Hindlimb muscle (tissue), 1 donor: Measurements from ENCODE around the gene LRMDA. TPM values are rescaled to one million over a fixed set of nuclear protein-coding genes. Genes with fewer than 3 reads are reported as not detected.

Experiments used
- DNase-seq: peaks from one replicate; pipeline ENCODE4 v3.0.0-alpha.2; 2013
- polyA plus RNA-seq: library from polyadenylated mRNA; unstranded; fragments of 120-200 nt; gene quantifications from one replicate; pipeline ENCODE4 v1.2.1, GENCODE V29; 2013; ENCODE audit not compliant: insufficient read length

LRMDA gene
- polyA plus RNA-seq, 1 donor, result 6.6 TPM

DNA sequence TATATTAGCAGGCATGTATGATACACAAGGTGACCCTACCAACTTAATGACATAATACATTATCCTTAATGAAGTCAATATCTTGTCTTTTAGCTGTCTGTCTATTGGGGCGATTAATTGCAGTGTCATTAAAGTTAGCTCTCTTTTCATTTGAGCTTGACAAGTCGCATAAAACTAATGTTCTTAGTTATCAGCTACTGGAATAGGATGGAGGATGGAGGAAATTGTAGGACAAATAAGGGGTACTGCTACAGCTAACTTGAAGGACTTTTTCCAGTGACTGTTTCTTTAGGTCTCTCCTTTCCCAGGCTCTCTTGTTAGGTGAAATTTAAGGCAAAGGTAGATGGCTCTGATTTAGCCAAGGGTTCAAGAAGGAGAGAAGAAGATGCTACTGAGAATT, 506.4 kb downstream of the LRMDA start:
- no peak for DNase-seq

DNA sequence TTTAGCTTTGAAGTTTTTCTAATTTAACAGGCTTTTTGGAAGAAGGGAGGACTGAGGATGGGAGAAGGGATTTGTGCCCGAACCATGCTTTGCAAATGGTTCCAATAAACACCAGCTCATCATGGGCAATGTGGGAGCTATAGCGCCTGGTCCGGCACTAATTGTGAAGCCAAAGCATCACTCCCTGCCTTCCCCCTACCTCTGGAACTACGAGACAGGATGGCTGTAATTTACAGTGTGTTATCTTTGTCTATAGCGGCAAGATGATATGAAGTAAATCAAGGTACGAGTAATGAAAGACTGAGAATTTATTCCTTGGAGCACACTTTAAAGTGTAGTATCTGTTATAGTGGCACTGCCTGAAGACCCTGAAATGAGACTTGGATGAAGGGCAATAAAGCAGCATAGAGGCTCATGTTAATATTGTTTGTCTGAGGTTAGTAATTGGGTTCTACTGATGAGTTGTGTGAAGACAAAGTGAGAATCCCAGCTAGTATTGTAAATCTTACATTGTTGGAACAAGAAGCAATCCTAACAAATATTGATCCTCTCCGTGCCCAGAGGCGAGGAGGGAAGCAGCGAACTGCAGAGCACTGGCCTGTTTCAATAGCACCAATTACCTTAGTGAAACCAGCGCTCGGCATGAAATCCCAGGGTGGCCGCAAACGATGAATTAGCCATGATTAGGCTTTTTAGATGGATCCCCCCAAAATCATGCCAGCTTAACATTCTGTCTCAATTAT, 507.1 kb downstream of the LRMDA start:
- no peak for DNase-seq

DNA sequence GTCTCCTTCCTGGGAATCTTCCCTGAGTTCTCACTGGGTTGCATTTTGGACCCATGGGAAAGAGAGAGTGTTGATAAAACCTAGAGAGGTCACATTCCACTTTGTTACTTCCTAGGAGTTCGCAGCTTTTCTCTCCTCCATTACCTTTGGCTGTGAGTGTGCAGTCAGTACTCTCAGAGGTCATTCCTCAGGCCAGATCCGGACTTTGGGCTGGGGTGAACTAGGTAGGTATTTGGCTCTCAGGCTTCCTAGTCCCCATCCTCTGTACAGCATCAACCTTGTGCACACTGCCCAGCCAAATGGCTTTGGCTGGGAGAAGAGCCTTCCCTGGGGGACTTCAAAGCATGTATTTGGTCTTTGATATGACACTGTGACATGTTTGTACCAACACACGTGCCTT, 508.1 kb downstream of the LRMDA start:
- no peak for DNase-seq

DNA sequence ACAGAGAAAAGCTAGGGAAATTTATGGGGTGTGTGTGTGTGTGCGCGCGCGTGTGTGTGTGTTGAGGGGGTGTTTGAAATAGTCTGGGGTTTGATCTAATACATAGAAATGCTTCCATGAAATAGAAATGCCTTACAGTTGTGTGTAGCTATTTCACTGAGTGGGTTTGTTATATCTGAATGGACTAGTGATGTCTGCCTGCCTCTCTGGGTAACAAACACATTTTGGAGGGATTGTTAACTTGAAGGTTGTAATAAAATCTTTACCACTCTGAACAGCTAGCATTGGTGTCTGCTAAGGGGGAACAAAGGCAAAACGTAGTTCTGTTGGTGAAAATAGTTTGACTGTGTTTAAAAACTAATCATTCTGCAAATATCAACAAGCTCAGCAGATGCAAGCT, 509.3 kb downstream of the LRMDA start:
- no peak for DNase-seq

DNA sequence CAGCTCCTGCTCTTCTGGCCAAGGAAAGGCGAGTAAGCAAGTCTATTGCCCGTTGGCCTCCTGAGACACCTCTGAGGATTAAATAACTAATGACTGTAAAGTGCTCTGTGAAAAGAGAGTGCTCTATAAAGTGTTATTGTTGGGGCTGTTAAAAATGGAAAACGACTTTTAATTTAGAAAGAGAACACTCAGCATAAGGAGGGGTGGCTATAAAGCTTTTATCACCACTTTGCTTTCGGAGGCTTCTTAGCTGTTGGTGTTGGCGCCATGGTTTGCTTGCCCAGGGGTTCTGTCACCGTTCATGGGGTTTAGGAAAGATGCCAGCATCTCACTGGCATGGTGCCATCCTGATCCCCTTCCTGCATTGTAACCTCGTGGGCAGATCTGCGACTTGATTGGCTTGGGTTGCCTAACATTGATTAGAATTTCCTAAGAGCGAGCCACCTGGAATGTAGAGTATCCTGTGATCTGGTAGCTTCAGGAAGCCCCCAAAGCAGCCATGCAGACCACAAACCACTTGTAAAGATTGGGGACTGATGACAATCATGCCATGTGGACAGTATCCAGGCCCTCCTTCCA, 509.9 kb downstream of the LRMDA start:
- no peak for DNase-seq

DNA sequence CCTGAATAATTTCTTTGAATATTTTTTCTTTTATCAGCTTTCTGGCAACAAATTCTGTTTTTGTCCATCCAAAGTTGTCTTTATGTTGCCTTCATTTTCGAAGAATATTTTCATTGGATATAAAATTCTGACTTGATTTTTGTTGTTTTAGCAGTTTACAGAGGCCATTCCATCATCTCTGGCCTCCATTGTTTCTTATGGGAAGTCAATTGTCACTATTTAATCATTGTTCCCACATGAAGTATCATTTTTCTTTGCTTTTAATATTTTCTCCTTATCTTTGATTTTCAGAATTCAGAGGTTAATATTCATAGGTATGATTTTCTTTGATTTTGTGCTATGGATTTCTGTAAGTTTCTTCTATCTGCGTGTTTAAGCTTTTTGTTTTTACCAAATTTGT, 512.6 kb downstream of the LRMDA start:
- no peak for DNase-seq

DNA sequence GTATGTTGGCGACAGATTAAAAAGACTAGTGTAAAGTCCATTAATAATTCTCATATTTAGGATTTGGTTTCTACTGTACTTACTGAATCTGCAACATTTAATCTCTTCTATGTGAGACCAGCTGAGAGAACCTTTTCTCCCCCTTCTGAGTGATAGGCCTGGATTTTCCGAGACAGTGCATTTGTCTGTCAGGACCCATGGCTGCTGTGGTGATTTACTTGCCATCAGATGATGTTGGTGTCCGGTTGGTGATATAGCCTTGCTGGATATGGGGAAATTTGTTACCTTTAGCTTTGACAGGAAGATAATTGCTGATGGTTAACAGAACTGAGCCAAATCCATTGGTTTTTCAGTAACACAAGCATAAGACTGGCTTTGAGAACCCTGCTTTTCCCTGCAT, 517.2 kb downstream of the LRMDA start:
- no peak for DNase-seq

DNA sequence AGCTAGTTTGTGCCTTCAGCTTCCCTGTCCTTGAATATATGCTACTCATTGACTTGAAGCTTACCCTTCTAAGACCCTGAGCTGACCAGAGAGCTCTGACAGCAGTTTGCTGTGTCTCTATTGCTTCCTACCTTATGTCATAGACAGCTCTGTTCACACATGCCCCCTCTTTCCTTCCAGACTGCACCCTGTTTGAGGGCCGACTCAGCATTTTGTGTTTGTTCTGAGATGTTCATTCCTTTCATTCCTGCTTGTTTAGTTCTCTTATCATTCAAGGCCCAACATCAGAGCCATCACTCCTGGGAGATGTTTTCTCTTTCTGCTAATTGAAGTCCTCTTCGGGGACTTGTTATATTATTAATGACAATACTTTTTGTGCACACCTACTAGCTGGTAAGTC, 518.9 kb downstream of the LRMDA start:
- no peak for DNase-seq

DNA sequence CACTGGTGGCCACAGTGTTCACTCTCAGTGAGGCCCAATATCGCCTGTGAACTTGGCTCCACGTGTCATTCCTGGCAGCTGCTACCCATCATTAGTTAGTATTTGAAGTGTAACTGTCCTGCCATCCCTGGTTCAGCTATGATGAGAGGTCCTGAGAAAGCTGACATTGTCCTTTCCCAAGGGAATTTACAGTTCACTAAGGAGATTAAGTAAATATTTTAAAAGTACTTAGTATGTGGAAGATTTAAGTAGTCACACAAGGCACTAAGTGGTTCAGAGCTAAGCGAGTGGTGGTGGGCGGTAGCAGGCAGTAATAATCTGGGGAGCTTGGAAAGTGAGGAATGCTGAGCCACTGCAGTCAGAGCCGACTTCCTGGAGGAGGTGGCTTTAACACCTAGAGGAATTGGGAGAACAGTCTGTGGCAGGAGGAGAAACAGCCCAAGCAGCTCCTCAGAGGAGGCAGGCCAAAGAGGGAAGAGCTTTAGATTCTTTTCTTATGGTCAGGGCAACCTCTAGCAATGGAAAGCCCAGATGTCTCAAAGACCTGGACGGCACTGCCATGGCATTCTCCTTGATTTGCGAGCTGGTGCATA, 519.7 kb downstream of the LRMDA start:
- no peak for DNase-seq

DNA sequence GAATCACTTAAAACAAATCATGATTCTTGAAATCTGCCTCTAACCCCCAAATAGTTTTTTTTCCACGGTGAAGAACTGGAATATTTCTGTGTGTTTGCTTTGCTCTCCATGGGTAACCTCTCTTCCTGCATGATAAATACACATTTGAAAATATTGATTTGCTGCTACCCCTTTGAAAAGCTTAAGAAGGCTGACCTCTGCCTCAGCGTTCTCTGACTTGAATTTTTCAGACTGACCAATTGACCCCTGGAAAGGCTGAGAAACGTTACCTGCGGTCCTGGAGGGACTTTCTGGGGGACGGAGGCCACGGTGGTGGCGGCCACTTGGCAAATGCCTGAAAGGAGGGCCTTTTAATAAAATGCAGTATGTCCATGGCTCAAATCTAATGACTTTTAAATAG, 520.2 kb downstream of the LRMDA start:
- no peak for DNase-seq

DNA sequence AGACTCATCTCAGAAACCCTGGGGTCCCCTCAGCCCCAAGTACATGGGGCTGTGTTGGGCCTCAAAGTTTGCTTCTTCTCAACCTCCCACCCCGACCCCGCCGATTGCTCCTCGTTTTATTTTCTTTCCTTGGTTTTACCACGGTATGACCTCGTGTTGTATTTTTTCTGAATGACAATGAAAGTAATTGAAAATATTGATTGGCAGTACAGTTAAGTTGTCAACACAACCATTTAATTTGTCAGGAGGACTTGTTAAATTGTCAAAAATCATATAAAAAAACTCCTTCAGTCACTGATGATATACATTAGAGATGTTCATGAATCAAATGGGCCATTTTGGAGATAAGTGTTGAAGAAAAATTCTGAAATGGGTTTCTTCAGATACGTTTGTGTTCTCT, 520.7 kb downstream of the LRMDA start:
- DNase-seq, result no peak

DNA sequence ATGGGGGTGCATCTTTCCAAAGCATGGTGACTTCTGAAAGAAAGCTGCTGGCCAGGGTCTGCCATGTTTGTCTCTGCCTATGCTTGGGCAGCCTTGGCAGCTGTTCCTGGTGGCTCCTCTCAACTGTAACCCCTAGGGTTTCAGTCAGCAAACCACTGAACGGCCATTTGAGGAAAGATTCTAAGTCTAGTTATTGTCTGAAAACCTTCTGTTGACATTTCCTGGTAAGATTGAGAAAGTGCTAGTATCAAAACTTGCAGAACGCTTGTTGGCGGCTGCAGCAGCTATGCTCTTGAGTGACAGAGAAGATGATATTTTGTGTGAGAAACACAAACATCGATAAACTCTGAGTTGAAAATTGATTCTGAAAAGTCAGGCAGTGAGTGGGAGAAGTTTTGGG, 523.1 kb downstream of the LRMDA start:
- no peak for DNase-seq

DNA sequence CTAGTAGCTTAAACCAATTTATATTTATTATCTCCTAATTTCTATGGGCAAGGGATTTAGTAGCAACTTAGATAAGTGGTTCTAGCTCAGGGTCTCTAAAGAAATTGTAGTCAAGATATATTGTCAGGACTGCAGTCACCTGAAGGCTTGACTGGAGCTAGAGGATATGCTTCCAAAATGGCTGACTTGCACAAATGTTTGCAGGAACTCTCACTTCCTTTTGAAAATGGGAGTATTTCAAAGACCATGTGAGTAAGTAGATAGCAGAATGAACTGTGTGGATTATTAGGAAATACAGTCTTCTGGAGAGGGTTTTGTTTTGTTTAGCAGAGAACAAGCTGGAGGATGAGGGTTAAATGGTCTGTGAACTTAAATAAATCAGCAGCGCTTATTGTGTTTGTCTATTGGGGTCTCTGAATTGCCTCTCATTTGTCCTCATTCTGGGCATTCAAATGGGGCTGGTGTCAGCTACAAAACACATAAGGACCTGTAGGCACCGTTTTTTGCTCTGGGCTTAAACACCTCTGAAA, 524.6 kb downstream of the LRMDA start:
- no peak for DNase-seq

DNA sequence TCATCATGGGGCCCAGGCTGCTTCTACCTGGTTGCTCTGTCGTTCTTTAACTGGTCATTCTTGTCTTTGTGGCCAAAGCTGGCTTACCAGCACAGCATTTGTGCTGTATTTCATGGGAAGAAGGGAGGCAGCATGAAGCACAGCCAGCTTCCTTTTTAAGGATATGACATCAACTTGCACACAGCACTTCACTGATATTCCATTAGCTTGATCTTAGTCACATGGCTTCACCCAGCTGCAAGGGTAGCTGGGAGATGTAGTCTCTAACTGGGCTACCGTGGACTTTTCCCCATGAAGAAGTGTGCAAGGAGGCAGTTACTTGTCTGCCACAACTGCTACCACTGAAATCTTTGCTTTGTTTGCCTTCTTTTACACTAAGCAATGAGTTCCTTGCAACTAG, 525.2 kb downstream of the LRMDA start:
- DNase-seq, result no peak

DNA sequence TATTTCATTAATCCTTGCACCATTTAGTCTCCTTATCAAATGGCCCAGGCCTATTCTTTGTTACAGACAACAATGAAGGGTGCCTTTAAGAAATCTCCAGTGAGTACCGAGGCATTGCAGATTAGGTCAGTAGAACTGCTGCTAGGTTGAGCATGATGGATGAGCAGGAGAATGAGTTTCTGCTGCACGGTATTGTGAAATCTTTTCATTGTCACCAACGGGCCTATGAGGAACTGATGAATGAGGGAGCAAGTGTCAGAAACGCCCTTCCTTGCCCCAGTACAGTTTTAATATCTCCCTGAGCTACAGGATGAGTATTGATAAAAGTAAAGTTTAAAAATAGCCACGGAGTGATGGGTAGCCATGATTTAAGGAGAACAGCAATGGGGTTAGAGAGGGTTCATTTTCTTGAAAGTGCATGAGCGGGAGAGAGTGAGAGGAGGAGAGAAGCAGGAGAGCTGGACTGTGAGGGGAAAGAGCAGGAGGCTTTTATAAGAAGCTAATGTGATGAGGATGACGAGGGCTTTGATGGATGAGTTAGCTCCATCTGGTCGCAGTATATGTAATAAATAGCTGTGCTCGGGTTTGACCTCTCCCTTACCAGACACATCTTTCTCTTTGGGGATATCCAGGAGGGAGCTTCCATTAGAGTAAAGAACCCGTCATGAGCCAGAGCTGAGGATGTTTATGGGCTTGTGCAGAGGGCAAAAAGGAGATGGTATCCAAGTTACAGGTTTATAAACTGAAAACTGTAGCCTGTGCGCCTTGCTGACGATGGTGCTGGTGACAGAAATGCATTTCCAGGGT, 526.1 kb downstream of the LRMDA start:
- no peak for DNase-seq

DNA sequence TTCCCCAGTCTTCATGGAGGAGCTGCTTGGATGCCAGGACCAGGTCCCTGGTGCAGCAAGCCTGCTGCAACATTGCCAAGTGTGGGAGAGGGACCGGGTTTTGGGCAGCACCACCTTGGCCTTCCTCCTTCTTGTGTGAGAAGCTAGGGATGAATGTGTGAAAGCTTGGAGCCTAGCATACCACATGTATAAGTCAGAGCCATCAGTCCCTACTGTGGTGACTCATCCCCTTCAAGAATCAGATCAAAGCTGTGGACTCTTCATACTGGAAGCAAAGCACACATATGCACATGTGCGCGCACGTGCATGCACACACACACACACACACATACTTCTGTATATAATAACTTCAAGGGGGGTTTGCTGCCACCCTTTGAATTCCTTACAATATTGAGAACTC, 527.8 kb downstream of the LRMDA start:
- DNase-seq, result no peak

DNA sequence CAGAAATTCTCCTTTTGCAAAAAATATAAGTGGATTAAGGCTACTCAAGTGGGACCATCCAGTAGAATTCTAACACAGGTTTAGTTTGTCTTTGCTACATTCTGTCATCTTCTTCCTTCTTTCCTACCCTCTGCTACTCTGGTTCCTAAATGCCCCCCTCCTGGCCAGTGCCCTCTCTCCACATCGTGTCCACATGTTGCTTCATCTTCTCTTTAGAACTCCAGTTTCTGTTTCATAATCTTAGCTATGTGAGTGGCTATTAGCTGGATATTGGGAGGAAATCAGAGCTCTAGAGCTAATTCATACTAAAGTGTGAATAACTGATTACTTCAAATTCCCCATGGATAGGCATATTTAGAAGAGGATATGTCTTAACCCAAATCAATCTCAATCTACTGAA, 528.5 kb downstream of the LRMDA start:
- no peak for DNase-seq

DNA sequence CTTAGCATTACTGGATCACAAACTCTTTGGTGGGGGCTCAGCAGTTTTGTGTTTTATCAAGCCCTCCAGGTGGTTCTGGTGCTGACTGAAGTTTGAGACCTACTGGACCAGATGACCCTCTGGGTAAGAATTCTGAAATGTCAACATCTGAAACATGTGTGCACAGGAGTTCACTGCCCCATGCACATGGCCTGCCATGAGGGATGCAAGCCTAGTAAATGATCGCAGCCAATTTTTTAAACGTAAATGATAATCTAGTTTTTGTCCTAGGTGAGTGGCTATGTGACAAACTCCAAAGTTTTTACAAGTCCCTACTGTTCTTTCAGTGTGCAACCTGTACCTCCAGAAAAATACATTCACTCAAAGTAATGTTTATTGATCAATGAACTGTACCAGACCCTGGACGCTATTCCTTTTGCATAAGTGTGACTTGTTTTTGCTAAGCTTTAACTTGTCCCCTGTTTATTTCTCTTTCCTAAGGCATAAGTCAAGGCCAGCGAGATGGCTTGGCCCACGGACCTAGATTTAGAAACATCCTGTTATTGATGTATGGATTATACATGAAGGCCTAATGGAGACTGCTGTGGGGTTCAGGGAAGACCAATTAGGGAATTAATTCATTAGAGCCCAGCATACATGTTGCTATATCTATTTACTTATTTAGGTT, 531.1 kb downstream of the LRMDA start:
- no peak for DNase-seq

DNA sequence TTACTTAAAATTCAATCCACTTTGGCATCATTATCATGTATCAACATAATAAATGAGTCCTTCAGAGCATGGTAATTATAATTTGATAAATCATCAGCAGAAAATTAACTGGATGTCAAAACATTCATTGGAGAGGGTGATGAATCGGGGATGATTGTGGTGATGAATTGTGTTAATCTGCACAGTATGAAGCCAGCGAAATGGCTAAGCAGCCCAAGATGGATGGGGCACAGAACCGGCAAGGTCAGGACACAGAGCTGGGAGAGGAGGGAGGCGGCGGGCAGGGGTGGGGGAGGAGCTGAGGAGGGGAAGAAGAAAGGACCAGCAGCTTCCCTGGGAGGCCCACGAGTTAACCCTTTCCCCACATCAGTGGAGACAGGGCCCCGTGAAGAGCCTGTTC, 536.1 kb downstream of the LRMDA start:
- DNase-seq, result no peak

DNA sequence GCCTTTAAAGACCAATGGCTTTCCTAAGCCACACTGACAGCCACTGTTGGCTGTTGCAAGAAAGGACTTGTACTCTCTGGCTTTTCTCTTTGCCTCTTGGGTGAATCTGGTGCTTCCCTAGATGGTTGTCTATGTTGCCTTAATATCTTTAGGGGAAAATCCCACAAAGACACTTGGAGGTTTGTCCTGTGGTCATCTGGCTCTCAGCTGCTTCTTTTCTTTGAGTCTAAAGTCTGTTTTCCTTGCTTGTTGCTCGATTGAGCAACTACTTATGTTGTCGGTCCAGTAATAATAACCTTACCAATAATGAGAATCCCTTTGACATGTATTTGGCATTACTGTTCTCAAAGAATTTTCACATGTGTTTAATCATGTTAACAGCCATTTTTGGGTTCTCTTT, 537.6 kb downstream of the LRMDA start:
- DNase-seq, result no peak

DNA sequence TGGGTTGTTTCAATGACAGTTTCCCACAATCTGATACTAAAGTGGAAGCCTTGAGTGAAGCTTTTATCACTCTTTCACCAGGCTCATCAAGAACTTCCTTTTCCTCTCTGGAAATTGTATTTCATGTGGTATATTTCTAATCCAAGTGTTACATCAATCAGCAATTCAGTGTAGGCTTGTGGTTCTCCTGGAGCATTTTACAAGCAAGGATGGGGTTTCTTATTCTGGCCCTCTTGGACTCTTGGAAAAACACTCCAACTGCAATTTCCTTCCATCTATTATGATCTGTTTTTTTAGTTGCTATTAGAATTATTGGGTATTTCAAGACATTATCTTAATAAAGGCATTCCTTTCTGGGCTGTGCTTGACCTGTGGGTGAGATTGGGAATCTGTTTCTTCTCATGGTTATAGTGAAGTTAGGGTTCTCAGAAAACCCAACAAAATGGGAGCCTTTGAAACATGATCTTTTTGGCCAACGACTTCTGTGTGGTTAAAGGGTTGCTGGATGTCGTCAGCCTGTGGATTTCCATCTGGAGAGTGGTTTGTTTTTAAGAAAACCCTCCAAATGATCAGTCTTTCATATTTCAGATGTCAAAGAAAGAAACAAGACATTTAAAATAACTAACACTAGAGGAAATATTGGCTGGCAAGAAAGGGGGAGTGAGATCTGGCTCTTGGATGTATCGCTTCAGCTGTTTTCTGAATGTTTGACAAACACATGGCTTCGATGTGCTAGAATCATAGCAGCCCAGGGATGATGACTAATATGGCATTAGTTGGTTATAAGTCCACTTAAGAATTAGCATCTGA, 540.2 kb downstream of the LRMDA start:
- no peak for DNase-seq
